Kidney epithelial cell (primary cell): ENCODE results near the gene SLC13A3. TPM values are rescaled to one million over a fixed set of nuclear protein-coding genes. Genes with fewer than 3 reads are reported as not detected.

ENCODE experiments used
- DNase-seq: peaks from one replicate; pipeline ENCODE4 v3.0.0-alpha.2; 2010; ENCODE audit warnings: low read depth
- H3K27me3 ChIP-seq: 2 replicates; pipeline ENCODE4 v1.6.0; 2011; ENCODE audit warnings: low read length; ENCODE audit not compliant: control insufficient read depth, insufficient read depth
- H3K36me3 ChIP-seq: 2 replicates; pipeline ENCODE4 v1.5.1; 2011; ENCODE audit warnings: low read length; ENCODE audit not compliant: control insufficient read depth, insufficient read depth
- H3K4me3 ChIP-seq: 2 replicates; pipeline ENCODE4 v1.5.1; 2011; ENCODE audit warnings: low read depth, mild to moderate bottlenecking, control low read depth, low read length
- CTCF ChIP-seq: IDR thresholded peaks from 2 replicates; pipeline ENCODE4 v1.5.1; 2011; ENCODE audit warnings: mild to moderate bottlenecking, moderate library complexity, low read length, control low read depth, inconsistent platforms; ENCODE audit not compliant: insufficient read depth, poor library complexity, severe bottlenecking
- total RNA-seq: library from RNA; depleted of rRNA; stranded (reverse); fragments of >200 nt; gene quantifications from 2 replicates; pipeline ENCODE4 v1.2.3, GENCODE V29; 2015

SLC13A3 gene
- total RNA-seq, 1 donor from 2014 or later = 3.4 TPM

GRCh38 chr20:46590443-46590842, 60.8 kb downstream of the SLC13A3 start:
- Histone ChIP-seq H3K27me3 (no peaks in the 10 kb centered on the region), H3K4me3 (no peak overlapping the region), H3K36me3 (no peaks in the 10 kb centered on the region)
- no peak for TF ChIP-seq CTCF
- DNase-seq = no peak

- no peak for TF ChIP-seq CTCF
- H3K36me3 ChIP-seq = no peaks in the 10 kb centered on the region
- no peaks in the 10 kb centered on the region for H3K27me3 ChIP-seq
- DNase-seq = no peak
- no peak overlapping the region for H3K4me3 ChIP-seq
Observed at GRCh38 chr20:46588532-46589511, 62.4 kb downstream of the SLC13A3 start.

- no peak for TF ChIP-seq CTCF
- H3K27me3 ChIP-seq = no peaks in the 10 kb centered on the region
- no peak for DNase-seq
Observed at GRCh38 chr20:46587986-46588385, 63.3 kb downstream of the SLC13A3 start.

GRCh38 chr20:46586724-46587123, 64.5 kb downstream of the SLC13A3 start:
- no peak for DNase-seq
- no peak for TF ChIP-seq CTCF
- no peaks in the 10 kb centered on the region for H3K27me3 ChIP-seq
- H3K36me3 ChIP-seq = no peaks in the 10 kb centered on the region
- no peak overlapping the region for H3K4me3 ChIP-seq

More at GRCh38 chr20:46587986-46588385, 63.3 kb downstream of the SLC13A3 start:
- Histone ChIP-seq H3K4me3 (no peak overlapping the region), H3K36me3 (no peaks in the 10 kb centered on the region)

GRCh38 chr20:46584508-46584907, 66.8 kb downstream of the SLC13A3 start:
- Histone ChIP-seq H3K4me3 (no peak overlapping the region), H3K36me3 (no peaks in the 10 kb centered on the region), H3K27me3 (no peaks in the 10 kb centered on the region)
- TF ChIP-seq CTCF = no peak
- DNase-seq = no peak
